Esophagus muscularis mucosa (tissue), 4 donors: Measurements from ENCODE around the gene SLC41A1.

Experiments used
- EP300 ChIP-seq: sonication (generic); formaldehyde crosslinking; IDR thresholded peaks from one replicate; pipeline ENCODE4 v1.6.1; 2017; ENCODE audit warnings: antibody characterized with exemption
- POLR2A ChIP-seq: fragments of 450-650 bp; IDR thresholded peaks from one replicate; pipeline ENCODE4 v1.6.1; 2017; ENCODE audit warnings: antibody characterized with exemption, moderate library complexity, mild to moderate bottlenecking, low read depth
- POLR2AphosphoS5 ChIP-seq, 2 donors: sonication (generic); formaldehyde crosslinking; IDR thresholded peaks; one replicate each; pipeline ENCODE4 v1.6.1; 2017; ENCODE audit warnings: antibody characterized with exemption in 2 of 2
- TF ChIP-seq, protein P1 (sequence below), 3 experiments: fragments of 200-600 bp in 2 of 3; fragments of 450-650 bp in 1 of 3; sonication (generic) in 2 of 3; IDR thresholded peaks; one replicate each; pipeline ENCODE4 v1.5.1; 2017 to 2019; ENCODE audit warnings: antibody characterized with exemption in 3 of 3, mild to moderate bottlenecking in 2 of 3, moderate library complexity in 1 of 3

DNA sequence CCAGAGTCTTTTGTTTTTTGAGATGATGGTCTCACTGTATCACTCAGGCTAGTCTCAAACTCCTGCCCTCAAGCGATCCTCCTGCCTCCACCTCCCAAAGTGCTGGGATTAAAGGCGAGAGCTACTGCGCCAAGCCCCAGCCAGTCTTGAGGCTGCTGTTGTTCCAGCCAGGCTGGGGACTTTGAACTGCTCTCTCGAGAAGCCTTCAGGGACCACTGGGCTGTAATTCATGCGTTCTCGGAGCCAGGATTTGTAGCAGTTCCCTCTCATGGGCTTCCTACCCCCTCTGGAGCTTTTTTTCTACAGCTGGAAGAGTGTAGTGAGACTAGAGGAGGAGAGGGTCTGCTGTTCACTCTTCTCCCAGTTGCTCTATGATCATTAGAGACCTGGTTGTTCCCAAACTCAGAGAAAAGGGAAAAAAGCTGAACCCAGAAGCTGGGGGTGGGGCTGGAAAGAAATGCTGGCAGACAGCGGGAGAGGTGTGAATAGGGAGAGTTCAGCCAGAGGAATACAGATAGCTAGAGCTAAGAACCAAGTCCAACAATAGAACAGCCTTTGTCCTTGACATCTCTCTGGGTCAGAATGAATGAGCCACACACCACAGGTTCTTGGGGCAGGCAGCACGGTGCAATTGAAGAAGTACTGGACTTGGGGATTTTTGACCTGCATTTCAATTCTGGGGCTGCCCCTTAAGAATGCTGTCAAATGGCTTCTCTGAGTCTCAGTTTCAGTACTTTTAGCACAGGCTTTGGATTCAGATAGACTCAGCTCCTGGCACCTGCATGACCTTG is 13.2 kb upstream of the SLC41A1 start:
- TF ChIP-seq, protein P1, sequence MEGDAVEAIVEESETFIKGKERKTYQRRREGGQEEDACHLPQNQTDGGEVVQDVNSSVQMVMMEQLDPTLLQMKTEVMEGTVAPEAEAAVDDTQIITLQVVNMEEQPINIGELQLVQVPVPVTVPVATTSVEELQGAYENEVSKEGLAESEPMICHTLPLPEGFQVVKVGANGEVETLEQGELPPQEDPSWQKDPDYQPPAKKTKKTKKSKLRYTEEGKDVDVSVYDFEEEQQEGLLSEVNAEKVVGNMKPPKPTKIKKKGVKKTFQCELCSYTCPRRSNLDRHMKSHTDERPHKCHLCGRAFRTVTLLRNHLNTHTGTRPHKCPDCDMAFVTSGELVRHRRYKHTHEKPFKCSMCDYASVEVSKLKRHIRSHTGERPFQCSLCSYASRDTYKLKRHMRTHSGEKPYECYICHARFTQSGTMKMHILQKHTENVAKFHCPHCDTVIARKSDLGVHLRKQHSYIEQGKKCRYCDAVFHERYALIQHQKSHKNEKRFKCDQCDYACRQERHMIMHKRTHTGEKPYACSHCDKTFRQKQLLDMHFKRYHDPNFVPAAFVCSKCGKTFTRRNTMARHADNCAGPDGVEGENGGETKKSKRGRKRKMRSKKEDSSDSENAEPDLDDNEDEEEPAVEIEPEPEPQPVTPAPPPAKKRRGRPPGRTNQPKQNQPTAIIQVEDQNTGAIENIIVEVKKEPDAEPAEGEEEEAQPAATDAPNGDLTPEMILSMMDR (IDR thresholded peaks at IDR 0.05), result no peak
- TF ChIP-seq EP300, result no peak
- TF ChIP-seq POLR2AphosphoS5 (IDR thresholded peaks at IDR 0.05), result no peak
- no peak for TF ChIP-seq POLR2A
